Vagina (tissue), 2 donors: ENCODE measurements around the gene CLEC16A.

ENCODE experiments used
- CTCF ChIP-seq, 3 experiments: fragments of 450-650 bp in 2 of 3; fragments of 200-600 bp in 1 of 3; sonication (generic) in 1 of 3; IDR thresholded peaks; one replicate each; pipeline ENCODE4 v1.5.1; 2017 to 2019; ENCODE audit warnings: antibody characterized with exemption in 3 of 3, mild to moderate bottlenecking in 2 of 3, moderate library complexity in 2 of 3
- POLR2AphosphoS5 ChIP-seq, 2 donors: sonication (generic); formaldehyde crosslinking; IDR thresholded peaks; one replicate each; pipeline ENCODE4 v1.9.0; 2017; ENCODE audit warnings: antibody characterized with exemption in 2 of 2, mild to moderate bottlenecking in 2 of 2, low read depth in 1 of 2; ENCODE audit not compliant: insufficient read depth in 1 of 2

DNA sequence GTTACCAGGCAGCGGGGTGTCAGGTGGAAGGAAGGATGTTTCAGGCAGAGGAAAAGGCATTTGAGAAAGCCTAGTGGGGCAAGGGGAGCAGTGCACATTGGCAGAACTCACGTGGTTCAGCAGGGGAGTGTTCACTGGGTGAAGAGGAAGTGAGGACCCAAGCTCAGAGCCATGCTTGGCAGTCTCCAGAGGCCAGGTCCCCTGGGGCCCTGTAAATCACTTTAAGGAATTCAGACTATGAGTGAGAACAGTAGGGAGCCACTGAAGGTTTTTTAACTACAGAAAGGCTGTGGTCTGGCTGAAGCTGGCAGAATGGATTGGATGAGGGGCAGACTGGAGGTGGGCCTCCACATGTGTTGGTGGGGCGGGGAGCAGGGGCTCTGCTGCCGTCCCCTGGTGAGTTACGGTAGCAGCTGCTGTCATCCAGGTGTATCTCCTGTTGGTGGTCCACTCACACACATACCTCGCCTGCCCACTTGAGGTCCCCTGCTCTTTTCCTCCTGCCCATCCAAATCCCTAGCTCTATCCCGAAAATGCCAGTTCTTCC lies 5.1 kb downstream of the CLEC16A start:
- TF ChIP-seq CTCF (IDR thresholded peaks at IDR 0.05) (no peak), POLR2AphosphoS5 (IDR thresholded peaks at IDR 0.05; ENCODE audit: insufficient read depth in 1 of 2, low read depth in 1 of 2) (no peak)
